Activated CD8-positive, alpha-beta T cell treated with anti-CD3 and anti-CD28 coated beads for 36 hours (primary cell): ENCODE measurements around the gene USP21. TPM values are rescaled to one million over a fixed set of nuclear protein-coding genes. Genes with fewer than 3 reads are reported as not detected.

Experiments
- ATAC-seq: fragments of 200-7000 bp; cut with Tn5 transposase; one replicate; pipeline ENCODE4 v1.10.0; 2021; ENCODE audit warnings: mild to moderate bottlenecking, moderate library complexity
- CTCF ChIA-PET: fragments of 350-600 bp; sonication (Branson Sonifier 250); formaldehyde crosslinking; loops from one replicate; lab custom pipeline; 2021; ENCODE audit warnings: antibody characterized with exemption; lab: Charles Lee
- POLR2A ChIA-PET: fragments of 350-600 bp; sonication (Branson Sonifier 250); formaldehyde crosslinking; loops from one replicate; lab custom pipeline; 2021; ENCODE audit warnings: antibody characterized with exemption; lab: Charles Lee
- DNase-seq: peaks from one replicate; pipeline ENCODE4 v3.0.0-alpha.2; 2020
- H3K27ac Mint-ChIP-seq: one replicate; pipeline ENCODE4 v1.8.0; 2021; ENCODE audit warnings: mild to moderate bottlenecking, mixed read lengths
- H3K27me3 Mint-ChIP-seq: one replicate; pipeline ENCODE4 v1.8.0; 2021; ENCODE audit warnings: mixed read lengths
- H3K36me3 Mint-ChIP-seq: one replicate; pipeline ENCODE4 v1.8.0; 2021; ENCODE audit warnings: low read depth, mixed read lengths
- H3K4me1 Mint-ChIP-seq: one replicate; pipeline ENCODE4 v1.8.0; 2021; ENCODE audit warnings: low read depth, mixed read lengths
- H3K4me3 Mint-ChIP-seq: one replicate; pipeline ENCODE4 v1.8.0; 2021; ENCODE audit warnings: mild to moderate bottlenecking, moderate library complexity, mixed read lengths
- H3K9me3 Mint-ChIP-seq: one replicate; pipeline ENCODE4 v1.8.0; 2021; ENCODE audit warnings: mixed read lengths
- CTCF ChIP-seq: fragments of 200-600 bp; IDR thresholded peaks from one replicate; pipeline ENCODE4 v1.8.0; 2022; ENCODE audit warnings: antibody characterized with exemption, mild to moderate bottlenecking
- intact Hi-C: fragments of 100-400 bp; cut with micrococcal nuclease; formaldehyde crosslinking; loops from one replicate; pipeline ENCODE4 v1.10.0; 2022
- total RNA-seq, 2 experiments: library from RNA; stranded (reverse); gene quantifications; one replicate each; pipeline ENCODE4 v1.2.3, GENCODE V29; 2021

Gene USP21
- total RNA-seq, 2 experiments from 2014 or later: 24.4 to 26.7 TPM

GRCh38 chr1:161164901-161165610 is 5.8 kb downstream of the USP21 start:
- H3K9me3 Mint-ChIP-seq: no peaks in the 10 kb centered on the region
- no peak for DNase-seq
- intact Hi-C loops: no loop called here
- H3K36me3 Mint-ChIP-seq: peaks cover 17% of the 10 kb centered on the region
- TF ChIP-seq CTCF: no peak
- H3K4me1 Mint-ChIP-seq: peaks cover 56% of the 10 kb centered on the region
- H3K4me3 Mint-ChIP-seq: no peak overlapping the region
- no peaks in the 10 kb centered on the region for H3K27me3 Mint-ChIP-seq
- ATAC-seq: no peak
- CTCF ChIA-PET: interaction anchor here (0.7 to 4.3 kb wide), 30 partner anchors 11 to 217 kb away, joined by 3 to 50 read pairs (median 6); partner anchors contain the start of genes APOA2, B4GALT3, CFAP126 and DEDD
- POLR2A ChIA-PET: interaction anchor here (0.7 to 6.5 kb wide), 13 partner anchors 7 to 353 kb away, joined by 3 to 46 read pairs (median 4); partner anchors contain the start of genes B4GALT3, NIT1, PFDN2 and TOMM40L
- peak overlapping the region; percentile 95 for H3K27ac Mint-ChIP-seq

- CTCF ChIA-PET: interaction anchor here (0.7 to 4.3 kb wide), 37 partner anchors 8 to 229 kb away, joined by 3 to 50 read pairs (median 5); partner anchors contain the start of genes APOA2, ARHGAP30, B4GALT3 and CFAP126
Measured at GRCh38 chr1:161165742-161166668, 6.7 kb downstream of the USP21 start, which contains the start of gene PPOX. TSS of gene PPOX (plus strand) at chr1:161166426. CDS start at chr1:161166848, 422 bp downstream.

GRCh38 chr1:161166669-161167548 is 7.6 kb downstream of the USP21 start:
- ChIA-PET POLR2A (interaction anchor here (0.6 to 6.5 kb wide), 15 partner anchors 9 to 141 kb away, joined by 3 to 46 read pairs (median 4); partner anchors contain the start of genes B4GALT3, KLHDC9, NDUFS2 and UFC1), CTCF (interaction anchor here (0.8 to 4.3 kb wide), 21 partner anchors 9 to 215 kb away, joined by 3 to 50 read pairs (median 9); partner anchors contain the start of genes APOA2, B4GALT3, FCER1G and KLHDC9)
- H3K27ac Mint-ChIP-seq: peak overlapping the region; percentile 95
- no peak for TF ChIP-seq CTCF
- peak overlapping the region; percentile 82 for H3K4me3 Mint-ChIP-seq
- DNase-seq (no peak), ATAC-seq (no peak)
- peaks cover 37% of the 10 kb centered on the region for H3K4me1 Mint-ChIP-seq
- no peaks in the 10 kb centered on the region for H3K27me3 Mint-ChIP-seq
- H3K9me3 Mint-ChIP-seq: no peaks in the 10 kb centered on the region
- intact Hi-C loops: no loop called here
- H3K36me3 Mint-ChIP-seq: peaks cover 16% of the 10 kb centered on the region

More at GRCh38 chr1:161165742-161166668, 6.7 kb downstream of the USP21 start, which contains the start of gene PPOX:
- no peaks in the 10 kb centered on the region for H3K9me3 Mint-ChIP-seq
- H3K27ac Mint-ChIP-seq: peak within 1 kb of the TSS; percentile 95
- H3K27me3 Mint-ChIP-seq: no peaks in the 10 kb centered on the region
- POLR2A ChIA-PET: interaction anchor here (0.6 to 6.5 kb wide), 17 partner anchors 8 to 354 kb away, joined by 3 to 46 read pairs (median 4); partner anchors contain the start of genes B4GALT3, NIT1, PFDN2 and TOMM40L
- TF ChIP-seq CTCF: peak; percentile 69
- H3K4me1 Mint-ChIP-seq: peaks cover 46% of the 10 kb centered on the region
- H3K4me3 Mint-ChIP-seq: peak within 1 kb of the TSS; percentile 82
- DNase-seq (peak; percentile 97), ATAC-seq (peak; percentile 94)
- intact Hi-C loops: no loop called here
- peaks cover 18% of the 10 kb centered on the region for H3K36me3 Mint-ChIP-seq

GRCh38 chr1:161168906-161169305 is 9.6 kb downstream of the USP21 start:
- peaks cover 29% of the 10 kb centered on the region for H3K36me3 Mint-ChIP-seq
- H3K4me3 Mint-ChIP-seq: no peak overlapping the region
- CTCF ChIA-PET: interaction anchor here (0.9 to 4.3 kb wide), 5 partner anchors 12 to 213 kb away, joined by 3 to 36 read pairs (median 6); partner anchors contain the start of gene UFC1
- POLR2A ChIA-PET: interaction anchor here (0.6 to 6.5 kb wide), 3 partner anchors 7 to 69 kb away, joined by 3 to 46 read pairs (median 5); partner anchors contain the start of genes B4GALT3 and UFC1
- intact Hi-C loops: no loop called here
- H3K27ac Mint-ChIP-seq: no peak overlapping the region
- no peak for DNase-seq
- no peaks in the 10 kb centered on the region for H3K9me3 Mint-ChIP-seq
- H3K4me1 Mint-ChIP-seq: peaks cover 32% of the 10 kb centered on the region
- H3K27me3 Mint-ChIP-seq: no peaks in the 10 kb centered on the region
- no peak for TF ChIP-seq CTCF
- no peak for ATAC-seq
